ENCODE measurements around the gene WDR64.
A peak's percentile ranks its signal among the peaks of the same experiment; 100 is the strongest.
"Not testable (repeated sequence)": the region's sequence is repeated elsewhere in the genome, so short reads cannot be mapped to it uniquely, and the experiment has no call there.

Gene WDR64

GRCh38 chr1:241632987-241633386 lies 19.1 kb upstream of the WDR64 start:
- no peak for DNase-seq

DNA sequence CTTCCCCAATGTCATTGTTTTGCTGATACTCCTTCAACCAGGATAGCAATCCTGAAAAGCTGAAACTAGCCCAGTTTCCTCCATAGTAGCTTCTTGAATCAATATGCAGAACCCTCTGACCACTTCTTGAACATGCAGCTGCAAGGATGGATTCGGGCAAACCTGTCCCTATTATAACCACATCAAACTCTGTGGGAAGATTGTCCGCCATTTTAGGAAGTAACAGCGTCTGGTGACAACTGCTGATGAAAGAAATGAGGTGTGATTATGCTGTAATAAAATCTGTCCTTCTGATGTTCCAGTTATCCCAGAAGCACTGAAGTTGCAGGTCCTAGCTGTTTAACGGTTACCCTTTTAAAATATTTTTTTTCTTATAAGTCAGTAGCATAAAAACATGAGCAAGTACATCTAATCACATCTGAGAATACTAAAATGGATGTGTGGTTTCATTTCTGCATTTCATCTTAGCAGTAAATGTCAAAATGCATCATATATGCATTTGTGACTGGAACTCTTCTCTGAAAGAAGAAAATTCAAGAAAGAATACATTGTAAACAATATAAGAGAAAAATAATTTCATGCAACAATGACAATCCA lies 16.4 kb upstream of the WDR64 start:
- no peak for DNase-seq

- DNase-seq = no peak
These were observed 15.8 kb upstream of the WDR64 start for GRCh38 chr1:241636291-241636690.

- no peak for DNase-seq
These were observed 15.0 kb upstream of the WDR64 start for GRCh38 chr1:241637046-241637590.

GRCh38 chr1:241637604-241638003 lies 14.5 kb upstream of the WDR64 start:
- DNase-seq = no peak

DNA sequence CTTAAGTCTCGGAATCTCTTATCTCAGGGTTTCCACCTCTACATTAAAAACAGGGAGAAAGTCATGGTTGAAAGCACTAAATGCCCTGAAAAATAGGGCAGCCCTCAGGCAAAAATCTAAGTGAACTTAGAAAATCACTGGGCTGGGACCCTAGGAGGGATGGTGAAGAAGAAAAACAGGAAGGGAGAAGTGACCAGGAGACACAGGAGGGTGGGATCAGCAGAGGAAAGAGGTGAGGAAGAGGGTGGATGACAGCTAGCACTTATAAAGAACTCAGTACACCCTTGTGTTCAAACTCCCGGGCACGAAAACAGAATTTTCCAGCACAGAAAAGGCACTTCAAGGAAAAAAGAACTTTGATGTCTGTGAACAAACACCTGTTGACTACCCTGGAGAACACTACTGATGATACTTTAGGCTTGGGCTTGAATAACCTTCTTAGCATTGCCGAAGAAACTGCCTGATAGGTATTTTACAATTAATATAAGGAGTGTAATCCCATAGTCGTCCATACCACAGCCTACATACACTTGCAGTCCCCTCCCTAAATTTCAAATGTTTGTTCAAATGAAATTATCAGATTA lies 13.9 kb upstream of the WDR64 start:
- DNase-seq = no peak

DNA sequence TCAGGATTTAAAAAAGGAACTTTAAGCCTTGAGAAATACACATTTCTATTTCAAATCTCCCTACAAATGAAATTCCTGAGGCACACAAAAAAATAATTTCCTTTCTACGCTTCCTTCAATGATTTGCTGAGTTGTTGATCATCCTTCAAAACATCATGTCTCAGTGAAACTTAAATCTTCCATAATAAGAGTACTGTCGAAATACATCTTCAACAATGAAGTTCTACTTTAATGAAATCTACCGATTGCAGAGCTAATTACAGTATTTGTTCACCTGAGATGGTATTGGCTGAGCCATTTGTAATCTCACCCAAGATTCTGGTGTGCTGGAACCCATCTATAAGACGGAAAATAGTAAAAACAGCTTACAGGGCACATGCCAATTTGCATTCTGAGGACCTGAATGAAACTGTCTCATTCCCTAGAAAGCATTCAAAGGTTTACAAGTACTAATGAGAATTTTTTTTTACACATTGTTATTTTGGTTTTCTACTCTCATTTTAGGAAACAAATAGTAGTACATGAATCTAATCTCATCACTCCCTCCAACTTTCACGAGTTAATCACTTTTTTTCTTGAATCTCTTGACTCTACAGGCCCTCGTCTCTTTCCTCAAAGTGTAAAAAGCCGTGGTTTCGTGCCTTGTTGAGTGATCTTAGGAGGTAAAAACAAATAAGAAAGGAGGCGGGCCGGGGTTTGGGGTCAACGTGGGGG lies 13.0 kb upstream of the WDR64 start:
- DNase-seq = no peak

DNA sequence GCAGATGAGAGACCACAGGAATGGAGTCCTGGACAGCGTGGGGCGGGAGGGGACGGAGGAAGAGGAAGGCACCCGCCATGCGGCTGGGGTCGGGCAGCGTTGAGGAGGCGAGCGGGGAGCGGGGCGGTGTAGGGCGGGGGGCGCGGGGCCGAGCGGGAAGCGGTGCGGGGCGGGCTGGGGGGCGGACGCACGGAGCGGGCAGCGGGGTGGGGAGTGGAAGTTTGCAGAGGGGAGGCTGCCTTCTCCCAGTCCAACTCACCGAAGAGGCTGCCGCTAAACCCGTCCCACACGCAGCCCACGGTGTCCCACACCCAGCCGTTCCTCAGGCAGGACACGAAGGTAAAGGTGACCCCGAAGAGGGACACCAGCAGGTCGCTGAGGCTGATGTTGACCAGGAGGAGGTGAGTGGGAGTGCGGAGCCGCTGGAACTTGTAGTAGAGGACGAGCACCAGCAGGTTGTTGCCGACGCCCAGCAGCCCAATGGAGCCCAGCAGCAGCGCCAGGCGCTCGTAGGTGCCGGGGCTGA lies 12.4 kb upstream of the WDR64 start:
- DNase-seq = no peak

DNA sequence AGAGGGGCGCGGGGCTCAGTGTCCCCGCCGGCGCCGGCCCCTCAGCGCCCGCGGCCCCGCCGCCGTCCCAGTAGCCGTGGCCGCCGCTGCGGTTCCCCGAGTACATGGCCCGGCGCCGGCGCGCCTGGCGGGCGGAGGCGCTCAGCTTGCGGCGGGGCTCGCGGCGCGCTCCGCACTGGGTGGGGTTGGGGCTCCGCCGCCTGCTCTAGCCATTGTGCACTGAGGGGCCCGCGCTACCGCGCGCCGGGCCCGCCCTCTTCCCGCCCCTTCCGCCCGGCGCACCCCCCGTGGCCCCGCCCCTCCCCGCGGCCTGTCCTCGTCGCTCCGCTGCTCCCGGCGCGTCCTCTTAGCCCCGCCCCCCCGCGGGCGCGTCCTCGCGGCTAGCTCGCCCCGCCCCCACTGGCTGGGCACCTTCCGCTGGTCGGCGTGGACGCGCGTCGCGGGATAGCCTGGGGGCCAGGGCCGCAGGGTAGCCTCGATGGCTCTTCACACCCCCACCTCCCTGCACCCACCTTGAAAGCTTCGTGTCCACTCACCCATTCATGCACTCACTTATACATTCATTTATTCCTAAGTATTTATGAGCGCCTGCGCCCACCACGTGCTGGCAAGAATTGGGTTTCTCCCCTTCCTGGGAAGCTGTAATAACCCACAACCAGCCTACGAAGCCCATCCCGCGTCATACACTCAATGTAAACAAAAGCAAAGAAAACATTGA lies 11.8 kb upstream of the WDR64 start, which contains the start of the genes CHML and OPN3:
TSS of gene CHML (minus strand) at position 221 of the 718 bp plus-strand sequence. CDS start 4,603 bp downstream, outside the sequence.
TSS of gene OPN3 (minus strand) at position 221 of the 718 bp plus-strand sequence. CDS start at position 106, 115 bp downstream.
- DNase-seq = peak; percentile 36

- DNase-seq = no peak
These were observed 11.0 kb upstream of the WDR64 start for GRCh38 chr1:241640867-241641622.

DNA sequence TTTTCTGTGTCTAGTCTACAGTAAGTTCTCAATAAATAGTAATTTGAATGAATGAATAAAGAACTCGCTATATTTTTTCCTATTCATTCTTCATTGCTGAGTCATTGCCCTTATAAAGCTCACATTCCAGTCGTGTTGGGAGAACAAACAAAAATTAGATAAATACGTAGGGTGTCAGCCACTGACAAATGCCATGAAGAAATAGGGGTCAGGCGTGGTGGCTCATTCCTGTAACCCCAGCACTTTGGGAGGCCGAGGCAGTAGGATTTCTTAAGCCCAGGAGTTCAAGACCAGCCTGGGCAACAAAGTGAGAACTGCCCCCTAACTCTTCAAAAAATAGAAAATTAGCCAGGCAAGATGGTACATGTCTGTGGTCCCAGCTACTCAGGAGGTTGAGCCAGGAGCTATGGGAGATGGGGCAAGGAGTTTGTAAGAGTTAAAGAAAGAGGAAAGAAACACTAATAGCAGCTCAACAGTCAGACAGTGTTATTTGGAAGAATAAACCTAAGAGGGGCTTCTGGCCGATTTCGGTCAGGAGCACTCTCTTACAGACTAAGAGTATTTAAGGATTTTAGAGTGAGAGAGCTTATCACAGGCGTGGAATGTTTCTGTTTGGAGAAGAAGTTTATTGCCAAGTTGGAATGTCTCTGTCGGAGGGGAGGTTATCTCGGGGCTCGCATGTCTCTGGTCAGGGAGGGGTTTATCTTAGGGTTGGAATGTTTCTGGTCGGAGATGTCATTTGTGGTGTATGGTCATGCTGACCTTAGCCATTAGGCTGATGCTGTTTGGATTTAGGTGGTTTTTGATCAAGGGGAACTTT lies 10.1 kb upstream of the WDR64 start:
- no peak for DNase-seq

DNA sequence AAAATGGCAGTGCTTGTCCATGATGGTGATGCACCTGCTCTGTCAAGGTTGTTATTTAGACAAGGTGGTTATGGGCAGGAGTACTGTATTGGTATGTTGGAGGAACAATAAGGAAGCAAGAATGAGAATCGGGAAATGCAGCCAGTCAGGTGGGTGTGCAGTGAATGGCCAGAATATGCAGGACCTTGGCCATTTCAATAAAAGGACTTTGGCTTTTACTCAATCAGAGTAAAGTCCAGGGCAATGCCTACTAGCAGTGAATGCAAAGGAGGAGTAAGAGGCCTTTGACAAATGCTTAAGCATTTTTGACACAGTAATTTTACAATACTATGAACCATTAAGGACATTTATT lies 9.5 kb upstream of the WDR64 start:
- DNase-seq = no peak

GRCh38 chr1:241644259-241644658 lies 7.8 kb upstream of the WDR64 start:
- no peak for DNase-seq

- no peak for DNase-seq
These were observed 6.9 kb upstream of the WDR64 start for GRCh38 chr1:241645199-241645598.

GRCh38 chr1:241646201-241646600 lies 5.9 kb upstream of the WDR64 start:
- DNase-seq = no peak

DNA sequence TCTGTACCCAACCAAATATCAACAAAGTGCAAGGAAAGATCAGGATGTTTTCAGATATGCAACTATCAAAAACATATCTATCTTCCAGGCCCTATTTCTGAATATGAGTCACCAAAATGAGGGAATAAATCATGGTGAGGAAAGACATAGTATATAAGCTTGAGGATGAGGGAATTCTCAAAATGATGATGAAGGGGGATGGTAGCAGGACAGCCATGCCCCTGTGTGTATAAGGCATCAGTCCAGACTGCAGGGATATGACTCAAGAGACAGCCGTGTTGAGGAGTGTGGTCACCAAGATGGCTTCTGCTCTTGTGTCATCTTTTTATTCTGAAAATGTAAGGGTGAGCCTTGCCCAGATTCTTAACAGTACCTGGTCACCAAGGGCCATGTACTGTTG lies 4.4 kb upstream of the WDR64 start:
- DNase-seq = no peak

GRCh38 chr1:241648159-241648558 lies 3.9 kb upstream of the WDR64 start:
- DNase-seq = no peak

- no peak for DNase-seq
These were observed 1.9 kb downstream of the WDR64 start for GRCh38 chr1:241654019-241654418.

DNA sequence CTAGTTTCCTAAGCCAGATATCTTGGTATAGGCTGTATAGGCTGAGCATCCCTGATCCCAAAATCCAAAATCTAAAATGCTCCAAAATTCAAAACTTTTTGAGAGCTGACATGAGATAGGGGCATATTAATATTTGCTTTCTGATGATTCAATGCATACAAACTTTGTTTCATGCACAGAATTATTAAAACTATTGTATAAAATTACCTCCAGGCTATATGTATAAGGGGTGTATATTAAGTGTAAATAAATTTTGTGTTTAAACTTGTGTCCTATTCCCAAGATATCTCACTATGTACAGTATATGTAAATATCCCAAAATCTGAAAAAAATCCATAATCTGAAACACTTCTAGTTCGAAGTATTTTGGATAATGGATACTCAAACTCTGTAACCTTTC lies 2.6 kb downstream of the WDR64 start:
- no peak for DNase-seq

DNA sequence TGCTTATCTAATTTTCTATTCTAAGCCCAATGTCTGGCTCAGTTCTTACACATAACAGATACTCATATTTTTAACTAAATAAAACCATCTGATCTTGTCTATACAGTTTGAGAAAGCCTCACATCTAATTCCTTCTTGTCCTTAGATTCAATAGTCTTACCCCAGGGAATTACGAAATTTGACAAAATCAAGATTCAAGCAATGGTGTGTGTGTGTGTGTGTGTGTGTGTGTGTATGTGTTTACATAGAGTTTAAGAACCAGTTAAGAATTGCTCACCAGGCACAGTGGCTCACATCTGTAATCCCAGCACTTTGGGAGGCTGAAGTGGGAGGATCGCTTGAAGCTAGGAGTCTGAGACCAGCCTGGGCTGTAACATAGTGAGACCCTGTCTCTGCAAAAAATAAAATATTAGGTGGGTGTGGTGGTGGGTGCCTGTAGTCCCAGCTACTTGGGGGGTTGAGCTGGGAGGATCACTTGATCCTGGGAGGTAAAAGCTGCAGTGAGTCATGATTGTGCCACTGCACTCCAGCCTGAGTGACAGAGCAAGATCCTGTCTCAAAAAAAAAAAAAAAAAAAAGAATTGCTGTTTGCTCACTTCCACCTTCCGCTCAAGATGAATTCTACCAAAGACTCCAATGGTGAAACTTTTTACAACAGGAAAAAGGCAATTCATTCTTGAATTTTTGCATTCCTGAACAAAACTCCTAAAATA lies 6.2 kb downstream of the WDR64 start:
- DNase-seq = no peak

GRCh38 chr1:241659016-241659415 lies 6.9 kb downstream of the WDR64 start:
- DNase-seq = not testable (repeated sequence)

Data from NCI-H524 treated with DMSO at 0.1 percent for 48 hours (cell line).